Cardiac muscle cell (in vitro differentiated cells and primary cell): ENCODE data around the gene TREX2. TPM values are rescaled to one million over a fixed set of nuclear protein-coding genes. Genes with fewer than 3 reads are reported as not detected.

Experiments used
- DNase-seq, 2 donors: peaks; one replicate each; pipeline versions ENCODE4 v3.0.0 to v3.0.0-alpha.2; 2010 to 2017; ENCODE audit warnings: low read depth in 1 of 2, low spot score in 1 of 2
- H3K27ac ChIP-seq: fragments of 200-600 bp; sonication (generic); 2 replicates; pipeline ENCODE4 v1.5.1; 2016
- H3K27me3 ChIP-seq: fragments of 200-600 bp; sonication (generic); 2 replicates; pipeline ENCODE4 v1.6.0; 2016; ENCODE audit warnings: control low read depth
- H3K36me3 ChIP-seq: fragments of 200-600 bp; sonication (generic); 2 replicates; pipeline ENCODE4 v1.5.1; 2016; ENCODE audit warnings: control low read depth
- H3K4me1 ChIP-seq: fragments of 200-600 bp; sonication (generic); 2 replicates; pipeline ENCODE4 v1.8.1; 2017; ENCODE audit warnings: low read depth, mild to moderate bottlenecking, mixed run types
- H3K4me3 ChIP-seq: fragments of 200-600 bp; sonication (generic); 2 replicates; pipeline ENCODE4 v1.5.1; 2016; ENCODE audit warnings: mild to moderate bottlenecking
- H3K9me3 ChIP-seq: fragments of 200-600 bp; sonication (generic); 2 replicates; pipeline ENCODE4 v1.5.1; 2017; ENCODE audit warnings: low read depth, mild to moderate bottlenecking, control low read depth
- polyA plus RNA-seq: library from polyadenylated mRNA; unstranded; fragments of >200 nt; fragmentation: Nextera tagmentation; extraction: Ambion mirVana; gene quantifications from 2 replicates; pipeline ENCODE4 v1.2.1, GENCODE V29; 2016
- total RNA-seq: library from RNA; depleted of rRNA; stranded (reverse); fragments of >200 nt; gene quantifications from 2 replicates; pipeline ENCODE4 v1.2.3, GENCODE V29; 2016
- TF ChIP-seq, protein P1 (sequence below): IDR thresholded peaks from 2 replicates; pipeline ENCODE4 v1.5.1; 2012; ENCODE audit warnings: low read depth, mild to moderate bottlenecking, low read length

The TREX2 gene
- total and polyA plus RNA-seq, 2 experiments from 2014 or later, result 0.36 TPM; not detected in 1

DNA sequence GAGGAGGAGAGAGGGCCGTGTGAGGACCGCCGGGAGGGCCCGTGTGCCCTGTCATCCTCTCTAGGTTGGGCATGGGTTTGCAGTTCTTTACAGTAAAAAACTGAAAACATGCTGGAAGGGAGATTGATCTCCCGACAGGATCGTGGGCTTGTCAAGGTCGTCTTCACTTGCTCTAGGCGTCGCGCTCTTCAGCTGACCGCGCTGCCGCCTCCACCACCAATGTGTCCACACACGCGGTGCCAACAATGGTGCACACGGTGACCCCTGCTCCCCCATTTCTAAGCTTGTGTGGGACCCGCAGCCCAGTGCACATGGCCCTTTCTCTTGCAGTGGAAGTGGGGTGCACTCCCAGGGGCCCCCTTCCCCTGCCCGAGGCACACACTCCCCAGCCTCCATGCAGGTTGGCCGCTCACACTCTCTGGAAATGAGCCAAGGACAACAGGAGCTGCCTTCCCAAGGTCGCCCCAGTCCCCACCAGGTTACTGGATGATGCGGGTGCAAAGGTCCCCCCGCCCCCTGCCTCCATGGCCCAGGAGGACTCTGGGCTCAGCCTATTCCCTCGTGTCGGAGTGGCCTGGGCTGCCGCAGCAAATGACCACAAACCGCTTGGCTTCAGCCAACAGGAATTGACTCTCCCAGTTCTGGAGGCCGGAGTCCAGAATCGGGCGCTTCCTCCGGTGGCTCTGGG, 36.3 kb downstream of the TREX2 start:
- no peaks in the 10 kb centered on the region for H3K36me3 ChIP-seq
- H3K4me3 ChIP-seq, result no peak overlapping the region
- H3K27me3 ChIP-seq, result peaks cover 19% of the 10 kb centered on the region
- no peak overlapping the region for H3K27ac ChIP-seq
- no peaks in the 10 kb centered on the region for H3K4me1 ChIP-seq
- no peaks in the 10 kb centered on the region for H3K9me3 ChIP-seq
- TF ChIP-seq, protein P1, sequence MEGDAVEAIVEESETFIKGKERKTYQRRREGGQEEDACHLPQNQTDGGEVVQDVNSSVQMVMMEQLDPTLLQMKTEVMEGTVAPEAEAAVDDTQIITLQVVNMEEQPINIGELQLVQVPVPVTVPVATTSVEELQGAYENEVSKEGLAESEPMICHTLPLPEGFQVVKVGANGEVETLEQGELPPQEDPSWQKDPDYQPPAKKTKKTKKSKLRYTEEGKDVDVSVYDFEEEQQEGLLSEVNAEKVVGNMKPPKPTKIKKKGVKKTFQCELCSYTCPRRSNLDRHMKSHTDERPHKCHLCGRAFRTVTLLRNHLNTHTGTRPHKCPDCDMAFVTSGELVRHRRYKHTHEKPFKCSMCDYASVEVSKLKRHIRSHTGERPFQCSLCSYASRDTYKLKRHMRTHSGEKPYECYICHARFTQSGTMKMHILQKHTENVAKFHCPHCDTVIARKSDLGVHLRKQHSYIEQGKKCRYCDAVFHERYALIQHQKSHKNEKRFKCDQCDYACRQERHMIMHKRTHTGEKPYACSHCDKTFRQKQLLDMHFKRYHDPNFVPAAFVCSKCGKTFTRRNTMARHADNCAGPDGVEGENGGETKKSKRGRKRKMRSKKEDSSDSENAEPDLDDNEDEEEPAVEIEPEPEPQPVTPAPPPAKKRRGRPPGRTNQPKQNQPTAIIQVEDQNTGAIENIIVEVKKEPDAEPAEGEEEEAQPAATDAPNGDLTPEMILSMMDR, result no peak
- no peak for DNase-seq

GRCh38 chrX:153408871-153409351, 36.9 kb downstream of the TREX2 start:
- TF ChIP-seq, protein P1, result no peak
- H3K4me1 ChIP-seq, result no peaks in the 10 kb centered on the region
- H3K27me3 ChIP-seq, result peaks cover 19% of the 10 kb centered on the region
- no peaks in the 10 kb centered on the region for H3K9me3 ChIP-seq
- H3K4me3 ChIP-seq, result no peak overlapping the region
- no peaks in the 10 kb centered on the region for H3K36me3 ChIP-seq
- DNase-seq, result no peak
- no peak overlapping the region for H3K27ac ChIP-seq

DNA sequence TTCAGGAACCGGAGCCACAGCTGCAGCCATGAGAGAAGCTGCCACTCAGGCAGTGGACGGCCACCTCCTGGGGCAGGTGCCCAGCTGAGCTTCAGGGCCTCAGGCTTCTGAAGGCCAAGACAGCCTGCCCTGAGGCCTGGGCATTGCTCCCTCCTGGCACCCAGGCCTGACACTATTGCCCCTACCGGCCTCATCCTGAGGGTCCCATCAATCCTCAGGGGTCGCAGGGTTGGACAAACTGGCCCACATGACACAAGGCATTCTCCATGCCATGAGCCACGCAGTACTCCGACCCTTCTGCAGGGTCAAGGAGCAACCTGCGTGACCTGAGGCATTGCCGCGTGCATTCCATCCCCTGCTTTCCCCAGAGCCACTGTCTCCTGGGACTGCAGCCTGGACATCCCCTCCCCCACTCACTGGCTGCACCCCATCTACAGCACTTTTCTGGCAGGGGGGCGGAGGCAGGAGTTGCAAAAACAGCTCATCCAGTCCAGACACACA, 37.6 kb downstream of the TREX2 start:
- Histone ChIP-seq H3K4me1 (no peaks in the 10 kb centered on the region), H3K9me3 (no peaks in the 10 kb centered on the region), H3K27ac (no peak overlapping the region), H3K4me3 (no peak overlapping the region), H3K36me3 (no peaks in the 10 kb centered on the region), H3K27me3 (peaks cover 19% of the 10 kb centered on the region)
- no peak for DNase-seq
- TF ChIP-seq, protein P1, result no peak

- DNase-seq, result no peak
- Histone ChIP-seq H3K36me3 (no peaks in the 10 kb centered on the region), H3K4me3 (no peak overlapping the region), H3K9me3 (no peaks in the 10 kb centered on the region), H3K4me1 (no peaks in the 10 kb centered on the region), H3K27me3 (peaks cover 19% of the 10 kb centered on the region), H3K27ac (no peak overlapping the region)
- TF ChIP-seq, protein P1, result no peak
These were observed 38.1 kb downstream of the TREX2 start for GRCh38 chrX:153407736-153408135.

GRCh38 chrX:153406903-153407302, 39.0 kb downstream of the TREX2 start:
- Histone ChIP-seq H3K9me3 (no peaks in the 10 kb centered on the region), H3K27ac (no peak overlapping the region), H3K4me3 (no peak overlapping the region), H3K27me3 (peaks cover 12% of the 10 kb centered on the region), H3K36me3 (no peaks in the 10 kb centered on the region), H3K4me1 (no peaks in the 10 kb centered on the region)
- no peak for DNase-seq
- TF ChIP-seq, protein P1, result no peak
